Tibial nerve (tissue), 3 donors: ENCODE data around the gene SLC30A2.

ENCODE experiments used
- POLR2A ChIP-seq, 2 donors: fragments of 450-650 bp; IDR thresholded peaks; one replicate each; pipeline ENCODE4 v1.6.1; 2017; ENCODE audit warnings: antibody characterized with exemption in 2 of 2, mild to moderate bottlenecking in 2 of 2, moderate library complexity in 2 of 2
- TF ChIP-seq, protein P1 (sequence below), 5 experiments: fragments of 200-600 bp in 3 of 5; fragments of 450-650 bp in 2 of 5; sonication (generic) in 3 of 5; IDR thresholded peaks; one replicate each; pipeline ENCODE4 v1.5.1; 2016 to 2019; ENCODE audit warnings: antibody characterized with exemption in 5 of 5, mild to moderate bottlenecking in 3 of 5, moderate library complexity in 2 of 5

DNA sequence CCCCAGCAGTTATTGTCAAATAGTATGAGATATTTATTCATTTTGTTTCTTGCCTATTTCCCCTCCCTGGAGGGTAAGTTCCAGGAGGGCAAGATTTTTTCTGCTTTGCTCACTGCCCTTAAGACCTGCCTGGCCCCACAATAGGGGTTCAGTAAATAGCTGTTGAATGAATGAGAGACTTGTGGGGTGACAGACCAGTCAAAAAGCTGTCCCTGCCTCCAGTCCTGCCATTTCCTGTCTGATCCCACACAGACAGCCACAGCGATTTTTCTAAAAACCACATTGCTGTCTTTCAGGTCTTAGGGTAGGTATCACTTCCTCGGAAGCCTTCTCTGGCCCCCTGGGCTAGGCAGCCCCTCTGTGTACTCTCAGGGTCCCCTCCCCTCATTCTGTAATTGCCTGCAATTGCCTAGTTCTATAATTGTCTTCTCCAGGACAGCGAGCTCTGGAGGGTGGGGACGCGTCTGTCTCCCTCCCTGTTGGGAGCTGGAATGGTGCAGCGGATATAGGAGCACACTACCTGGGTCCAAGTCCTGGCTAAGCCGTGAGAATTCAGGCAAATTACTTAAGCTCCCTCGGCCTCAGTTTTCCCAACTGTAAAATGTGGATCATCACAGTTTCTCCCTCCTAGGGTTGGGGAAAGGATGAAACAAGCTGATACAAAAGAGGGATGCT, 26.1 kb downstream of the SLC30A2 start:
- no peak for TF ChIP-seq POLR2A (IDR thresholded peaks at IDR 0.05)
- TF ChIP-seq, protein P1, sequence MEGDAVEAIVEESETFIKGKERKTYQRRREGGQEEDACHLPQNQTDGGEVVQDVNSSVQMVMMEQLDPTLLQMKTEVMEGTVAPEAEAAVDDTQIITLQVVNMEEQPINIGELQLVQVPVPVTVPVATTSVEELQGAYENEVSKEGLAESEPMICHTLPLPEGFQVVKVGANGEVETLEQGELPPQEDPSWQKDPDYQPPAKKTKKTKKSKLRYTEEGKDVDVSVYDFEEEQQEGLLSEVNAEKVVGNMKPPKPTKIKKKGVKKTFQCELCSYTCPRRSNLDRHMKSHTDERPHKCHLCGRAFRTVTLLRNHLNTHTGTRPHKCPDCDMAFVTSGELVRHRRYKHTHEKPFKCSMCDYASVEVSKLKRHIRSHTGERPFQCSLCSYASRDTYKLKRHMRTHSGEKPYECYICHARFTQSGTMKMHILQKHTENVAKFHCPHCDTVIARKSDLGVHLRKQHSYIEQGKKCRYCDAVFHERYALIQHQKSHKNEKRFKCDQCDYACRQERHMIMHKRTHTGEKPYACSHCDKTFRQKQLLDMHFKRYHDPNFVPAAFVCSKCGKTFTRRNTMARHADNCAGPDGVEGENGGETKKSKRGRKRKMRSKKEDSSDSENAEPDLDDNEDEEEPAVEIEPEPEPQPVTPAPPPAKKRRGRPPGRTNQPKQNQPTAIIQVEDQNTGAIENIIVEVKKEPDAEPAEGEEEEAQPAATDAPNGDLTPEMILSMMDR (IDR thresholded peaks at IDR 0.05), result no peak
